Brain pericyte (primary cell): ENCODE results near the gene PDYN.
"Not testable (repeated sequence)": the region's sequence is repeated elsewhere in the genome, so short reads cannot be mapped to it uniquely, and the experiment has no call there.

Experiments
- DNase-seq: peaks from one replicate; pipeline ENCODE4 v3.0.0-alpha.2; 2012; ENCODE audit warnings: low read depth, low spot score

PDYN gene

DNA sequence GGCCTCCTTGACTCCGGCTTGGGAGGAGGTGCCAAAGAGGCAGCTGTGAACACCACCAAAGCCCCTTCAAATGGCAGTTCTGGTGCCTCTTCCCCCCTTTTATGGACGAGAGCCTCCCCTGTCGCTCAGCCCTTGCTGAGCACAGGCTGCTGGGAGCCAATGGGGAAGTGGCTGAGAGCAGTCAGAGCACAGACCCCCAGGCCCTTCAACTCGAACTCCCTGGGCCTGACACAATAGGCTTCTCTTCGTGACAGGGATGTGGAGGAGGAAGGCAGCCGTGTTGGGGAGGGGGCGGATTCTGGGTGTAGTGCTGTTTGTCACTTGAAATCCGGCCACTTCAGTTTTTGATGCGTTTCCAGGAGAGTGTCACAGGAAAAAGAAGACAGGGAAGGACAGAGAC is at the start of gene PDYN:
TSS of gene PDYN (minus strand) at position 73 of the 400 bp plus-strand sequence. CDS start 10,974 bp downstream, outside the sequence.
- no peak for DNase-seq

- DNase-seq: no peak
Measured at GRCh38 chr20:2042400-2042799, 48.5 kb upstream of the PDYN start.

DNA sequence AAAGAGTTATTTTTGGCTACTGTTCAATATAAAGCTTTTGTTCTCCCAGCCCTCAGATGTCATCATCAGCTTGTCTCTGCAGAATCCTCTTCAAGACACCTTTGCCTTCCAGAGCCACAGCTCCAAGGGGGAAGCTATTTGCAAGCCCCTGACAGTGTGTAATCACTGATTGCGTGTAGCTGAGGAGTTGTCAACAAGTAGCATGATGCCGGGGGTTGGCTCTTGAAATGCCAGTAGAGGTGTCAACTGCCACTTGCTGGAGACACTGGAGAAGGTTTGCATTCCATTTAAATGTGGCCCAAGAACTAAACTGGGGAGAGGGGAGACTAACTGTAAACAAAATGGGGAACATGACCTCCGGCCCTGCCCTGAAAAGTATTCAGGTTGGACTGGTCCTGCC is 44.3 kb upstream of the PDYN start:
- DNase-seq: no peak

DNA sequence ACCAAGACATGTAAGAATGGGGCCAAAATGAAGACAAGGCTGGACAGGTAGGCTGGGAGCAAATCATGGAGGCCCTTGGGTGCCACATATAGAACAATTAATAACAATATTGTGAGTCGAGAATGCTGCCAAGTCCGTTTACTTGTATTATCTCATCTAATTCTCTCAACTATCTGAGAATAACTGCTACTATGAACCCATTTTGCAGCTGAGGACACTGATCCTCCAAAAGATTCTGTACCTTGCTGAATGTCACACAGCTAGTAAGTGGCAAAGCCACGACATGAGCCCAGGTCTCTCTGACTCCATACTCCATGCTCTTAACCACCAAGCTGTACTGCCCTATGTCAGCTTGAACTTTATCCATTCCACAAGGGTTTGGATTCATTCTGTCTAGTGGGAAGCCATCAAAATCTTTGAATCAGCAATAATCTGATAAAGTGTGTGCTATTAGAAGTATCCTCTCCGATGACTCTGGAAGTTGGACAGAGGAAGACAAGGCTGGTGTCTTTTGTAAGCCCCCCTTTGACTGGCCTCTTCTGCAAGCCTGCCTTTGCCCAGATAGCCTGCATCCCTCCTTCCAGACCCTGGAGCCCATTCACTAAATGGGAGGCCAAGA is 43.5 kb upstream of the PDYN start:
- DNase-seq: no peak

GRCh38 chr20:2036357-2036756 is 42.5 kb upstream of the PDYN start:
- DNase-seq: not testable (repeated sequence)

DNA sequence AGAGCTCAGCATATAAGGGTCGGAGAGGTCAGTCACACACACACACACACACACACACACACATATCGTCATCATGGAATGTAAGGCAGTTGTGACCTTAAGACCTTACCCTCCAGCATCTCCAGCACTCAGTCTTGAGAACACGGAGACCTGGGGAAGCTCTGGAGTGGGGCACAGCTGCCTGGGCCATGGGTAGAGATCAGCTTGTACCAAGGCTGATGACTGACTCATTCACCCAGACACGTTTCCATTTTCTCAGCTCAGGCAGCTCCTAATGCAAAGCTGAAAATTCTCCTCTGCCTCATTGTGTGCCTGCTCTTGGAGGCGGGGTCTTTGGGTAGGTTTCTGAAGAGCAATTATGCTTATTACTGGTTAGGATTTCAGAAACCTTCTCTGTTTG is 38.3 kb upstream of the PDYN start:
- no peak for DNase-seq

DNA sequence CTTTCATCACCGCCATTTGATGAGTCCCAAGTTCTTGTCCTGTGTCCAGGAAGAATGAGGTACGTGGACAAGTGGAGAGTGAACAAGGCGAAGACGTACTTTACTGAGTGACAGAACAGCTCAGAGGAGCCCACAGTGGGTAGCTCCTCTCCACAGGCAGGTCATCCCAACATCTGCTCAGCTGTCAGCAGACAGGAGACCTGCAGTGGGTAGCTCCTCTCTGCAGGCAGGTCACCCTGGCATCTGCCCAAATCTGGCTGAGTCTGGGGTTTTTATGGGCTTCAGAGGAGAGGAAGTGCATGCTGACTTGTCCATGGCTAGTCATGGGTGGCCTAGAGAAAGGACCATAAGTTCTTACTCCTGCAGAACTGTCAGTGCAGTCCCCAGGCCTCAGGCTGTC is 32.7 kb upstream of the PDYN start:
- no peak for DNase-seq

DNA sequence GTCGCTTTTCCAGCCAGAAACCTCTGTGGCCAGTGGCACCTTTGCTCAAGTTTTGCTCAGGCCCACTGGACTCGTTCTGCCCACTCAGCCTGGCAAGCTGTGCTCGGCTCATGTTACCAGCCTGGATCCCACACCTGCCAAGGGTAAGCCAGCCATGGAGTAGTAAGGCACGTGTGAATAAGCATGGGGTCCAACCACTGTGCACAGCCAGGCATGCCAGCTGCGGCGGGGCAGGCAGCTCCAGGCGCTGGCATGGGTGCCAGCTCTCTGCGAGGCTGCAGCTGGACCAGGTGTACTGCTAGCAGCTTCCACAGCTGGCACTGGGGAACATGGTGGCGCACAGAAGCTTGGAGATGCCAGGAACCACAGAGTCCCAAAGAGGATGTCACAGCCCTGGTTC is 32.1 kb upstream of the PDYN start:
- DNase-seq: no peak

DNA sequence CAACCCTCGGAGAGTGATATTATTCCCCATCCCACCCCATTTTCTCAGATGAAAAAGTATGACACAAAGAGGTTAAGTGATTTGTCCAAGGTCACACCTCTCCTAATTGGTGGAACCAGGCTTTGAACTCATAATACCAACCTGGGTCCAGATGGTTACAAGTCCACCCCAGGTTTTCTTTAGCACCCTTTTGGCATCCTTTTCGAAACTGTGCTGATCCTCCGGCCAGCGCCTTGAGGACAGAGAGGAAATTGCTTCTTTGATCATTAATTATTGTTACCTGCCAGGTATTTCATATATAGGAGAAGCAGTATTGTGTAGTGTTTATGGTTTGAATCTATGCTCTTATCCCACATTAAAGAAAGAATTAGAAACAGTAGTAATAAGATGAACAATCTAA is 29.3 kb upstream of the PDYN start:
- DNase-seq: no peak

DNA sequence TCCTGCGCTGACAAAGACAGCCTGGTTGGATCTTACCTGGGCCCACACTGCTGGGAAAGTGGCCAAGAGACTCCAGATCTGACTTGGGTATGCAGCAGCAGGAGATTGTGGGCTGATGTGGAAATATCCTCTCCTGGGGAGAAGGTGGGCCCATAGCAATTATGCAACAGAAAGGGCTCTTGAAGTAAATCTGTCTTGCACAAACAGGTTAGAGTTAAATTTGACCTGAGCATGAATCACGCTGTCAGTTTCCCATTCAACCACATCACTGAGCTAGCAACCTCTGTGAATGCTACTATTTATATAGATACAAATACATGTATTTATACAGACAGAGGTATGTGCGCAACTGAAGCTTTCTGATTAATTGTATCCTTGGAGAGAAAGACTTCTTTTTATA is 28.3 kb upstream of the PDYN start:
- no peak for DNase-seq

GRCh38 chr20:2010533-2010932 is 16.7 kb upstream of the PDYN start:
- no peak for DNase-seq

DNA sequence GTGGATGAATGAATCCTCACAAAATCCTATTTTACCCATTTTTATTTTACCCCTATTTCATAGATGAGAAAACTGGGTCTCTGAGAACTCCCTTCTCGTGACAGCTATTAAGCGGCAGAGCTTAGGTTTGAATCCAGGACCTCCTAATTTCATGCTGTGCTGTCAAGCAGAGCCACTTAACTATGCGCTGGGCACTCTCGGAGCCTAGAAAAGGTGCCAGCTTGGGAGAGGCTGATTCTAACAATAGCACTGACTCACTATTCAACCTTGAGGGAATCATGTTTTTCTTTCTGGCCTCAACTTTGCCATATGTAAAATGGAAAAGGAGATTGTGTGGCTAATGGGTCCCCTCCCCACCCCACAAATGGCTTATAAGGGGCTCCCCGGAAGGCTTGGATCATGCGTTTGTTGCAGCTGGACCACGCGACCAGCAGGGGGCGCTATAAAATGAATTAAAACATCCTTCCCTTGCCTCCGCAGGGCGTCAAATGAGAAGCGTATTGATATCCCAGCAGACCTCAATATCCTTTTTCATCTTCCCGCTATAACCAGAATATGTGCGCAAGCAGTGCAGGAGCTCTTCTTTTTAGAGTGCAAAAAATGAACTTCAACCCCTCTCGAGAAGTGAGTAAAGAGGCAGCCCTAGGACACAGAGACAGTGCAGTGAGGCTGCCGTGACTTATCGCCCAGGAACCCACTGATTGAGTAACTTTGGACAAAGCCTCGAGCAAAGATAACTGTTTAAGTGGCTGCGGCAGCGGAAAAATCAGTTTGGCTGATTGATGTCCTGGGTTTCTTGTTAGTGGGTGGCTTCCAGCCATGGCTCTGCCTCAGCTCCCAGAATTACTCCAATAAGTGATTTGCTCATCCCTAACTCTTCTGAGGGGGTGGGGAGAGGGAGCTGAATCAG is 12.8 kb upstream of the PDYN start:
- DNase-seq: no peak

GRCh38 chr20:2005831-2006426 is 12.1 kb upstream of the PDYN start:
- DNase-seq: no peak

DNA sequence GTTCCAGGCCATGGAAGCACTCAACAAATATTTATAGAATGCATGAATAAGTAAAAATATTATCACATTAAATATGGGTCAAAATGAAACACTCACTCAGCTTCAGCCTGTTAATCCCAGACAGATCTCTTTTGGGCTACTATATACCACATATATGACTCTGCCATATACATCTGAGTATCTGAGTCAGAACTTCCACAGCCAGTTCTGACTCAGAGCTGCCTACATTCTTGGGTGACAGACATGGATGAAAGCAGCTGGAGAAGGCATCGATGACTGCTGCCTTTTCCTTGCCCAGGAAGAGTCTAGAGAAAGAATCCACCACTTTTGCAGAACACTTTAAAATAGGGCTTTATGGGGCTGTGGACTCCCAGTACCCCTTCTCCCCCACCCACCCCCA is 11.5 kb upstream of the PDYN start:
- DNase-seq: no peak

DNA sequence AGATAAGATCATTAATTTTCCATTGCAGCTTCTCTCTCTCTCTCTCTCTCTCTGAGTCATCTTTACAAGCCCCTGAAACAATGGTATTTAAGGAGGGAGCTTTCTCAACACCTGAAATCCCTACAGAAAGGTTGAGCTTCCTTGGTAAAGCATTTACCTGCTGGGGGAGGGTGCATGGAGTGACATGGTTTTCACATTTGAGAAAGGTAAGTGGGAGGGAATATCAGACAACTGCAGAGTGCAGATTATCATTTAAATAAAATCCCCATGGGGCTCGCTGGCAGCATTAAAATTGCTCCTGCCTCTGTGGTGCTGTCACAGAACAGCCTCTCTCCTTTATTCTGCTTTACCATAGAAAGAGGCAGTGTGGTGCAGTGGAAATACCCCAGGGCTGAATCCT is 10.3 kb upstream of the PDYN start:
- no peak for DNase-seq

- DNase-seq: no peak
Measured at GRCh38 chr20:2002365-2002764, 8.5 kb upstream of the PDYN start.

- no peak for DNase-seq
Measured at GRCh38 chr20:2001119-2001518, 7.3 kb upstream of the PDYN start.

- DNase-seq: no peak
Measured at GRCh38 chr20:2000285-2000684, 6.4 kb upstream of the PDYN start.

- no peak for DNase-seq
Measured at GRCh38 chr20:1998715-1999114, 4.9 kb upstream of the PDYN start.

- no peak for DNase-seq
Measured at GRCh38 chr20:1998193-1998520, 4.3 kb upstream of the PDYN start.

DNA sequence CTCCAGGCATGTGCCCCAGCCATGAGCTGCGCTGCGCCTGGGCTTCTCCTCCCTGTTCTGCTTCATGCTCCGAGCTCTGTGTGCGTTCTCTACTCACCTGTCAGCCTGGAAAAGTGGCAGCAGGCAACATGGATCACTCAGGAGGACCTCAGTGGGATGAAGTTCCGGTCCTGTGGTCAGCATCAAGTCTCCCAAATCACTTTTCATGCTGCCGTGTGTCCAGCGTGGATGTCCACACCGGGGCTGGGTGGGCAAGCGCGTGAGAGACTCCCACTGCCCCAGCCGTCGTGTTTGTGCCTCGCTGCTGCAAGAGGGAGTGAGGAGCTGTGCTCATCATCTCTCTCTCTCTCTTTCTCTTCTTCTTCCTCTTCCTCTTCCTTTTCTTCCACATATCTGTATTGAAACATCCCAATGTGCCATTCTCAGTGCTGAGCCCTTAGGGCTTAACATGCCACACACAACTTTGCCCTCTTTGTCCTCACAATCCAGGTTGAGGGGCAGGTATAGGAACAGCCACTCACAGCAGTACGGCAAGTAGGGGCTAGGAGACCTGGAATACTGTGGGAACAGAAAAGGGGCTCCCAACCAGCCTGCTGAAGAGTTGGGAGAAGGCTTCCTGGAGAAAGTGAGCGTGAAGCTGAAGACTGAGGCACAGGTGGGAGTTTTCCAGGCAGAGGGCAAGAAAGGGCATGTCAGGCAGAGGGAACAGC is 3.8 kb upstream of the PDYN start:
- DNase-seq: no peak

- DNase-seq: no peak
Measured at GRCh38 chr20:1995531-1996310, 1.9 kb upstream of the PDYN start.
